H1 (cell line): ENCODE results near the gene PLPP4. TPM values are rescaled to one million over a fixed set of nuclear protein-coding genes. Genes with fewer than 3 reads are reported as not detected.

Source experiments
- CTCF ChIA-PET: fragments of 300-600 bp; sonication (Branson Sonifier 250); formaldehyde crosslinking; loops from one replicate; lab custom pipeline; 2021; ENCODE audit not compliant: partially characterized antibody; lab: Charles Lee
- POLR2A ChIA-PET: fragments of 300-600 bp; sonication (Branson Sonifier 250); formaldehyde crosslinking; loops from one replicate; lab custom pipeline; 2021; ENCODE audit warnings: inconsistent platforms; ENCODE audit not compliant: partially characterized antibody; lab: Charles Lee
- DNase-seq, 2 experiments: peaks; one replicate each; pipeline versions ENCODE4 v3.0.0 to v3.0.0-alpha.2; 2010 to 2022; ENCODE audit warnings: low spot score in 2 of 2, low read depth in 1 of 2, mixed read lengths in 1 of 2
- FAIRE-seq: peaks from 2 replicates; lab custom pipeline; 2011; peaks lifted over from hg19 to GRCh38; lab: Jason Lieb, UNC
- H2AFZ ChIP-seq: 2 replicates; pipeline ENCODE4 v1.8.1; 2012; ENCODE audit warnings: low read length, inconsistent platforms
- H2AK5ac ChIP-seq: 2 replicates; pipeline ENCODE4 v1.6.1; 2013; ENCODE audit warnings: low read depth, low read length
- H2BK120ac ChIP-seq: replicated peaks from 2 replicates; pipeline ENCODE3; 2013; ENCODE audit warnings: low read depth, low read length, inconsistent platforms
- H2BK12ac ChIP-seq: 2 replicates; pipeline ENCODE4 v1.6.1; 2013; ENCODE audit warnings: low read depth, low read length
- H2BK15ac ChIP-seq: 2 replicates; pipeline ENCODE4 v1.6.1; 2013; ENCODE audit warnings: low read length
- H2BK20ac ChIP-seq: 2 replicates; pipeline ENCODE4 v1.6.1; 2013; ENCODE audit warnings: low read length
- H2BK5ac ChIP-seq: 2 replicates; pipeline ENCODE4 v1.6.1; 2013; ENCODE audit warnings: low read depth, low read length
- H3K14ac ChIP-seq: 2 replicates; pipeline ENCODE4 v1.6.1; 2013; ENCODE audit warnings: inconsistent platforms; ENCODE audit not compliant: insufficient read length
- H3K18ac ChIP-seq: 2 replicates; pipeline ENCODE4 v1.6.1; 2013; ENCODE audit warnings: low read length; ENCODE audit errors: extremely low read depth
- H3K23ac ChIP-seq: 2 replicates; pipeline ENCODE4 v1.6.1; 2013; ENCODE audit warnings: inconsistent platforms; ENCODE audit not compliant: insufficient read length
- H3K23me2 ChIP-seq: 2 replicates; pipeline ENCODE4 v1.6.1; 2013; ENCODE audit warnings: low read depth, low read length
- H3K27ac ChIP-seq: 2 replicates; pipeline ENCODE4 v1.6.1; 2011; ENCODE audit warnings: low read depth, low read length, inconsistent platforms
- H3K27me3 ChIP-seq, 4 experiments: replicated peaks in 1 of 4; 1 replicate in 1 of 4; 2 replicates in 3 of 4; pipeline versions ENCODE4 v1.6.1 to v1.8.1; 2011 to 2013; ENCODE audit warnings: low read length in 3 of 4, mild to moderate bottlenecking in 3 of 4, inconsistent platforms in 2 of 4, mixed read lengths in 2 of 4, moderate library complexity in 1 of 4; ENCODE audit not compliant: control insufficient read depth in 3 of 4, insufficient read depth in 3 of 4; ENCODE audit errors: extremely low read depth in 1 of 4
- H3K36me3 ChIP-seq, 4 experiments: 2 replicates each; pipeline versions ENCODE4 v1.6.1 to v1.8.1; 2011 to 2013; ENCODE audit warnings: mild to moderate bottlenecking in 4 of 4, low read length in 3 of 4, moderate library complexity in 2 of 4, control low read depth in 1 of 4, inconsistent platforms in 1 of 4; ENCODE audit not compliant: insufficient read depth in 4 of 4, control insufficient read depth in 2 of 4
- H3K4ac ChIP-seq: replicated peaks from 2 replicates; pipeline ENCODE3; 2013; ENCODE audit warnings: low read length, low read depth, mixed read lengths, inconsistent platforms; ENCODE audit not compliant: insufficient read length
- H3K4me1 ChIP-seq, 4 experiments: replicated peaks in 1 of 4; 1 replicate in 1 of 4; 2 replicates in 3 of 4; pipeline versions ENCODE4 v1.6.1 to v1.8.1; 2011 to 2013; ENCODE audit warnings: low read length in 3 of 4, inconsistent platforms in 2 of 4, mixed read lengths in 1 of 4; ENCODE audit not compliant: insufficient read depth in 4 of 4, control insufficient read depth in 3 of 4
- H3K4me2 ChIP-seq, 2 experiments: 2 replicates each; pipeline versions ENCODE4 v1.6.1 to v1.8.1; 2011 to 2013; ENCODE audit warnings: low read depth in 2 of 2, low read length in 2 of 2, control low read depth in 1 of 2, inconsistent platforms in 1 of 2, mild to moderate bottlenecking in 1 of 2; ENCODE audit not compliant: insufficient read depth in 1 of 2
- H3K4me3 ChIP-seq, 4 experiments: fragments of 200-600, 300-600 bp in 1 of 4; sonication (generic), shearing (Covaris generic), sonication (Bioruptor Twin) in 1 of 4; 2 replicates each; pipeline versions ENCODE4 v1.5.1 to v1.8.1; 2011 to 2016; ENCODE audit warnings: low read length in 4 of 4, low read depth in 3 of 4, control low read depth in 2 of 4, inconsistent platforms in 2 of 4, mild to moderate bottlenecking in 2 of 4, mixed read lengths in 1 of 4, moderate library complexity in 1 of 4; ENCODE audit not compliant: insufficient read depth in 2 of 4; ENCODE audit errors: extremely low read depth in 1 of 4
- H3K56ac ChIP-seq: replicated peaks from 2 replicates; pipeline ENCODE3; 2013; ENCODE audit warnings: low read depth, mild to moderate bottlenecking, mixed read lengths, low read length, inconsistent platforms; ENCODE audit not compliant: insufficient read length
- H3K79me1 ChIP-seq: 2 replicates; pipeline ENCODE4 v1.6.1; 2013; ENCODE audit warnings: low read depth, low read length, control low read depth
- H3K79me2 ChIP-seq, 2 experiments: 2 replicates each; pipeline versions ENCODE4 v1.6.1 to v1.8.1; 2012 to 2013; ENCODE audit warnings: low read length in 2 of 2, mild to moderate bottlenecking in 2 of 2, inconsistent platforms in 1 of 2; ENCODE audit not compliant: insufficient read depth in 2 of 2, control insufficient read depth in 1 of 2
- H3K9ac ChIP-seq, 4 experiments: replicated peaks in 1 of 4; 1 replicate in 1 of 4; 2 replicates in 3 of 4; pipeline versions ENCODE4 v1.6.1 to v1.8.1; 2011 to 2013; ENCODE audit warnings: low read depth in 3 of 4, low read length in 3 of 4, control low read depth in 2 of 4, mild to moderate bottlenecking in 2 of 4, moderate library complexity in 2 of 4, inconsistent platforms in 1 of 4; ENCODE audit errors: extremely low read depth in 1 of 4
- H3K9me3 ChIP-seq, 2 experiments: 2 replicates each; pipeline versions ENCODE4 v1.6.1 to v1.8.1; 2012 to 2013; ENCODE audit warnings: mild to moderate bottlenecking in 2 of 2, moderate library complexity in 2 of 2, control low read depth in 1 of 2, inconsistent platforms in 1 of 2, low read depth in 1 of 2, low read length in 1 of 2, mixed read lengths in 1 of 2; ENCODE audit not compliant: insufficient read depth in 2 of 2
- H4K20me1 ChIP-seq, 2 experiments: replicated peaks in 1 of 2; 2 replicates each; pipeline versions ENCODE3 to v1.8.1; 2011 to 2013; ENCODE audit warnings: inconsistent platforms in 2 of 2, low read length in 2 of 2, mild to moderate bottlenecking in 1 of 2; ENCODE audit not compliant: insufficient read depth in 2 of 2, control insufficient read depth in 1 of 2
- H4K5ac ChIP-seq: 2 replicates; pipeline ENCODE4 v1.6.1; 2013; ENCODE audit warnings: low read length, low read depth, mixed read lengths, inconsistent platforms; ENCODE audit not compliant: insufficient read length
- H4K8ac ChIP-seq: 2 replicates; pipeline ENCODE4 v1.8.0; 2013; ENCODE audit warnings: mild to moderate bottlenecking, moderate library complexity, low read length, inconsistent platforms; ENCODE audit not compliant: insufficient read depth; ENCODE audit errors: extremely low read depth
- H4K91ac ChIP-seq: replicated peaks from 2 replicates; pipeline ENCODE3; 2013; ENCODE audit warnings: low read length, mixed read lengths, inconsistent platforms; ENCODE audit not compliant: insufficient read length
- KDM4A ChIP-seq: IDR thresholded peaks from one replicate; pipeline ENCODE4 v1.7.1; 2012; ENCODE audit warnings: low read depth, mild to moderate bottlenecking, moderate library complexity, low read length, inconsistent platforms; ENCODE audit not compliant: severe bottlenecking
- WGBS, 2 experiments: shearing (Covaris generic) in 1 of 2; methylation state at CpG; one replicate each; pipeline versions ENCODE4 v1.1.6 to v1.1.7; 2013 to 2015; ENCODE audit warnings: low lambda C conversion rate in 2 of 2, mixed read lengths in 2 of 2, inconsistent platforms in 1 of 2, low coverage in 1 of 2, missing lambda C conversion rate in 1 of 2; ENCODE audit not compliant: insufficient replicate concordance in 2 of 2, insufficient coverage in 1 of 2, insufficient read length in 1 of 2; ENCODE audit errors: extremely low coverage in 1 of 2, missing lambda C conversion rate in 1 of 2; 5-methylcytosine and 5-hydroxymethylcytosine counted together
- polyA plus RNA-seq, 7 experiments: library from polyadenylated mRNA; depleted of rRNA in 3 of 7; stranded (reverse) in 5 of 7; unstranded in 2 of 7; fragments of >200 nt in 5 of 7; fragments of 200-250 nt in 2 of 7; gene quantifications; 1 replicate in 5 of 7; 2 replicates in 1 of 7; 4 replicates in 1 of 7; pipeline versions ENCODE4 v1.2.1 to v1.2.3, GENCODE V29; 2011 to 2013; ENCODE audit warnings: missing spikeins in 2 of 7, mixed read lengths in 2 of 7
- total RNA-seq: library from RNA; stranded (reverse); fragmentation: NEBNext Ultra II Directional; extraction: Animal tissue kit (Norgen Biotek cat#: 25700); gene quantifications from 2 replicates; pipeline ENCODE4 v1.2.1, GENCODE V29; 2021

PLPP4 gene
- total and polyA plus RNA-seq, 2 of the 8 experiments (the other 6 are each of a cell fraction or from before 2014, with no cell fraction given), result 0.30 TPM; not detected in 1

- Histone ChIP-seq H3K56ac (no peak overlapping the region), H3K23ac (no peak overlapping the region), H3K9me3 (no peaks in the 10 kb centered on the region), H3K9ac (no peak overlapping the region), H3K18ac (no peak overlapping the region), H4K91ac (no peak overlapping the region), H2BK5ac (no peak overlapping the region), H2BK15ac (no peak overlapping the region), H3K4me1 (no peaks in the 10 kb centered on the region), H3K79me2 (no peaks in the 10 kb centered on the region), H3K4me3 (no peak overlapping the region), H2BK12ac (no peak overlapping the region), H2BK20ac (no peak overlapping the region), H2AK5ac (no peak overlapping the region), H3K14ac (no peak overlapping the region), H3K23me2 (no peaks in the 10 kb centered on the region), H2BK120ac (no peak overlapping the region), H3K4ac (no peak overlapping the region), H3K4me2 (no peak overlapping the region), H2AFZ (no peak overlapping the region), H3K79me1 (no peaks in the 10 kb centered on the region), H4K8ac (no peak overlapping the region), H3K36me3 (no peaks in the 10 kb centered on the region), H3K27ac (no peak overlapping the region), H3K27me3 (peaks cover 0 to 1% (median 0%) of the 10 kb centered on the region in 4 experiments; a peak in 1 of 7 replicates), H4K5ac (no peak overlapping the region), H4K20me1 (no peaks in the 10 kb centered on the region)
- no peak for FAIRE-seq
- CTCF ChIA-PET, result interaction anchor here (0.6 kb wide), 1 partner anchor 17 kb away, joined by 3 read pairs; no protein-coding TSS in a partner anchor
- DNase-seq, result no peak
- POLR2A ChIA-PET, result no interaction called here
- no peak for TF ChIP-seq KDM4A
- 100% methylated on average over 1 of the region's 1 CpG; no CpG with 5 or more reads in 1 of the 2 experiments for WGBS, 2 experiments
These were observed 115.3 kb downstream of the PLPP4 start for GRCh38 chr10:120572307-120572706.
